ENCODE data around the gene MST1R.

GRCh38 chr3:49930922-49931321, 27.2 kb upstream of the MST1R start:
- TF ChIP-seq EZH2phosphoT487 (IDR thresholded peaks at IDR 0.05; ENCODE audit: unreplicated experiment) (no peak), EZH2 (IDR thresholded peaks at IDR 0.05; ENCODE audit: low read depth, unreplicated experiment) (no peak), REST (IDR thresholded peaks at IDR 0.05; ENCODE audit: unreplicated experiment) (no peak), POLR2AphosphoS5 (IDR thresholded peaks at IDR 0.05; ENCODE audit: low read depth) (no peak), CTCF (conservative IDR thresholded peaks at IDR 0.05; ENCODE audit: low read depth in 2 of 2) (peak; percentile 38 to 60), NANOG (IDR thresholded peaks at IDR 0.05; ENCODE audit: borderline replicate concordance) (no peak), STAT1 (IDR thresholded peaks at IDR 0.05; ENCODE audit: unreplicated experiment) (no peak), ZNF331 (CRISPR knock-in tag; IDR thresholded peaks at IDR 0.05; ENCODE audit: low read depth) (no peak), CREB1 (CRISPR knock-in tag; IDR thresholded peaks at IDR 0.05; ENCODE audit: low read depth) (no peak), JUNB (IDR thresholded peaks at IDR 0.05; ENCODE audit: unreplicated experiment) (no peak)
- TF ChIP-seq, protein P1, sequence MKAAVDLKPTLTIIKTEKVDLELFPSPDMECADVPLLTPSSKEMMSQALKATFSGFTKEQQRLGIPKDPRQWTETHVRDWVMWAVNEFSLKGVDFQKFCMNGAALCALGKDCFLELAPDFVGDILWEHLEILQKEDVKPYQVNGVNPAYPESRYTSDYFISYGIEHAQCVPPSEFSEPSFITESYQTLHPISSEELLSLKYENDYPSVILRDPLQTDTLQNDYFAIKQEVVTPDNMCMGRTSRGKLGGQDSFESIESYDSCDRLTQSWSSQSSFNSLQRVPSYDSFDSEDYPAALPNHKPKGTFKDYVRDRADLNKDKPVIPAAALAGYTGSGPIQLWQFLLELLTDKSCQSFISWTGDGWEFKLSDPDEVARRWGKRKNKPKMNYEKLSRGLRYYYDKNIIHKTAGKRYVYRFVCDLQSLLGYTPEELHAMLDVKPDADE (IDR thresholded peaks at IDR 0.05) = no peak
